IPS-20b (cell line): ENCODE data around the gene DENND1A.
"Not testable (repeated sequence)": the region's sequence is repeated elsewhere in the genome, so short reads cannot be mapped to it uniquely, and the experiment has no call there.

ENCODE experiments used
- H3K27ac ChIP-seq: one replicate; pipeline ENCODE4 v1.5.1; 2013; ENCODE audit warnings: low read length
- H3K27me3 ChIP-seq: 2 replicates; pipeline ENCODE4 v1.6.1; 2013; ENCODE audit warnings: mild to moderate bottlenecking, low read length, inconsistent platforms; ENCODE audit not compliant: insufficient read depth
- H3K36me3 ChIP-seq: 2 replicates; pipeline ENCODE4 v1.6.1; 2013; ENCODE audit warnings: low read depth, mild to moderate bottlenecking, inconsistent platforms, low read length, moderate library complexity; ENCODE audit not compliant: insufficient read depth
- H3K4me1 ChIP-seq: 2 replicates; pipeline ENCODE4 v1.6.1; 2013; ENCODE audit warnings: mild to moderate bottlenecking, control low read depth, inconsistent platforms, low read length, moderate library complexity; ENCODE audit not compliant: insufficient read depth
- H3K4me3 ChIP-seq: 2 replicates; pipeline ENCODE4 v1.5.1; 2013; ENCODE audit warnings: mild to moderate bottlenecking, low read length, inconsistent platforms
- H3K9ac ChIP-seq: 2 replicates; pipeline ENCODE4 v1.6.1; 2013; ENCODE audit warnings: low read depth, mild to moderate bottlenecking, inconsistent platforms, low read length, moderate library complexity
- H3K9me3 ChIP-seq: 2 replicates; pipeline ENCODE4 v1.6.1; 2013; ENCODE audit warnings: mild to moderate bottlenecking, low read depth, low read length, inconsistent platforms; ENCODE audit not compliant: insufficient read depth

Gene DENND1A

DNA sequence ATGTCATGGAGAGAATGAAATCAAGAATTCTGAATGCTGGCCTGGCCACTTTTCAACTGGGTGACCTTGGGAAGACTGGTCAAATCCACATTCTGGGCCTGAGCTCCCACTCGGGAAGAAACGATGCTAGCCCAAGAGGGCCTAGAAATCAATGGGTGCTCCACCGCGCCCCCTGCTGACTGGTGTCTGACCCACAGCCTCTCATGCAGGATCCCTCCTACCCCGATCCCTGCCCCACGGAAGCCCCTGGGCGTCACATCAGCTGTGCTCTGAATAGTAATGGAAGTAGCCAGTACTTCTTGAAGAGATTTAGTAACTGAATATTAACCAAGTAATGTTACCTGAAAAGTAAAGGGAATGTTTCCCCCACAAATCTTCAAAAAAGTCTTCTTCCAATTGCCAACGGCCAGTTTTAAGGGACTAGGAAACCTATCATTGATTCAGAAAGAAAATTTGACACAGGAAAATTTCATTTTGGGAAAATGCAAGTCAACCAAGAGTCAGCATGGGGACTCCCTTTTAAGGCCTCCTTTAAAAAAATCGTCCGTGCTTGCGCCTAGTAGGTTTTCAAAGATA is 530.0 kb downstream of the DENND1A start:
- no peak overlapping the region for H3K27ac ChIP-seq
- H3K9me3 ChIP-seq = no peaks in the 10 kb centered on the region
- no peaks in the 10 kb centered on the region for H3K27me3 ChIP-seq
- H3K36me3 ChIP-seq = no peaks in the 10 kb centered on the region
- no peaks in the 10 kb centered on the region for H3K4me1 ChIP-seq
- no peak overlapping the region for H3K9ac ChIP-seq
- H3K4me3 ChIP-seq = no peak overlapping the region

DNA sequence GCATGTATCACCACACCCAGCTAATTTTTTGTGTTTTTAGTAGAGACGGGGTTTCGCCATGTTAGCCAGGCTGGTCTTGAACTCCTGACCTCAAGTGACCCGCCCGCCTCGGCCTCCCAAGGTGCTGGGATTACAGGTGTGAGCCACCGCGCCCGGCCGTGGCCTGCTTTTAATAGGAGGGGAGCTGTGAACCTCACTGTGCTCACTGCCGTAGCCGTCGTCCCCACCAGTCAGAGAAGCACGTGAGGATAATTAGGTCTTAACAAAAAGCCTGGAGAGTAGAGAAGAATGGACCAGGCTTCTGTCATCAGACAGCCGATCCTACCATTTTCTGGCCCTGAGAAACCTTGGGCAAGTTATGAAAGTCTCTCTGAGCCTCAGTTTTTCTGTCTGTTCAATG is 531.0 kb downstream of the DENND1A start:
- not testable (repeated sequence) for H3K9ac ChIP-seq, H3K27ac ChIP-seq

DNA sequence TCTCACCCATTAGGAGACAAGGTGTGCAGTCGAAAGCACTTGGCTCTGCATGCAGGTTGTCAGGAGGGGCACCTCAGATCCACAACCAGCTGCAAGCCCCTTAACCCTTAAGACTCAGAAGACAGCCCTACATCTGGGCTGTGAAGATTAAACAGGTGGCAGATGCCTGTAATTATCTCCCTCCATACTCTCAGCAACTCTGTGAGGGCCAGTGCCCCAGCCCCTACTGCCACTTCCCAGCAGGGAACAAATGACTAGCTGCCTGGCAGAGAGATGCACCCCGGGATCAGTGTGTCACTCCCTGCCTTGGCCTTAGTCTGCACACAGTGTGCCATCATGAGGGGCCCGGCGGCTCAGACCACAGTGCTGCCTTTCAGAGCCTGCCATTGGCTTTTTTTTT is 532.0 kb downstream of the DENND1A start:
- H3K36me3 ChIP-seq = no peaks in the 10 kb centered on the region
- no peaks in the 10 kb centered on the region; the same call in 1 of the 2 replicates for H3K9me3 ChIP-seq
- no peaks in the 10 kb centered on the region for H3K27me3 ChIP-seq
- no peak overlapping the region for H3K4me3 ChIP-seq
- no peaks in the 10 kb centered on the region for H3K4me1 ChIP-seq
- H3K9ac ChIP-seq = no peak overlapping the region
- H3K27ac ChIP-seq = no peak overlapping the region

More for the DNA sequence above, 531.0 kb downstream of the DENND1A start:
- H3K9me3 ChIP-seq, H3K36me3 ChIP-seq, H3K4me3 ChIP-seq, H3K27me3 ChIP-seq, H3K4me1 ChIP-seq: not testable (repeated sequence)

DNA sequence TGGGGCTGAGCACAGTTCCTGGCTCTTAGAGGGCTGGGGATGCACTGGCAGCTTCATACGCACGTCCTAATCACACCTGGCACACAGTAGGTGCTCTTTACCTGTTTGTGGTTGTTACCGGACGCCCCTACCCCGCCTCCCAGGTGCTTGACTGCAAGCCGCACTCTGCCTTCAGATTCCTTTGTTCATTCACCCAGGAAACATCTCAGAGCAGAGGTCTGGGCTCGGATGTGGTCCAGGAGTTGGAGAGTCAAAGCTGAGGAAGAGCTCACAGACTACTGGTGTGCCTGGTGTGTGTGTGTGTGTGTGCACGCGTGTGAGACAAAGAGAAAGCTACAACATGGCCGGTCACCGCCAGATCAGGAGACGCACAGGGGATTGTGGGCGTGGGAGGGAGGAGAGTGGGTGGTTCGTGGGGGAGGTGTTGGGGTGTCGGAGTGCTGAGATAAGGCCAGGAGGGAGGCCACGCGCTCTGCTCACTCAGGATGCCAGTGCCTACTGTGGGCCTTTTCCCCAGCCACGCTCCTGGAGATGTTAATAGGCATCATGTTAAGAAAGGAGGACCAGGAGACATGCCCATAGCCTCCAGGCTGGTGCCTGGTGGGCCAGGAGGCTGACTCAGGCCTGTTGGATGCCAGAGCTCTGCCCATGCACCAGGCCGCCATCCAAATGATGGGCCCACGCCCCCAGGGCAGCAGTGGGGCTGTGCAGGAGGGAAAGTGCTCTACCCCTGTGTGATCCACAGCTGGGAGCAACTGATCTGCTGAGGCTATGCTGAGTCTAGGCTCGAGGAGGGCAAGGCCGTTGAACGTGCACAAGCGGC is 534.0 kb downstream of the DENND1A start:
- Histone ChIP-seq H3K4me3 (no peak overlapping the region), H3K4me1 (no peaks in the 10 kb centered on the region), H3K9me3 (no peaks in the 10 kb centered on the region; the same call in 1 of the 2 replicates), H3K9ac (no peak overlapping the region), H3K27ac (no peak overlapping the region), H3K27me3 (no peaks in the 10 kb centered on the region), H3K36me3 (no peaks in the 10 kb centered on the region)

DNA sequence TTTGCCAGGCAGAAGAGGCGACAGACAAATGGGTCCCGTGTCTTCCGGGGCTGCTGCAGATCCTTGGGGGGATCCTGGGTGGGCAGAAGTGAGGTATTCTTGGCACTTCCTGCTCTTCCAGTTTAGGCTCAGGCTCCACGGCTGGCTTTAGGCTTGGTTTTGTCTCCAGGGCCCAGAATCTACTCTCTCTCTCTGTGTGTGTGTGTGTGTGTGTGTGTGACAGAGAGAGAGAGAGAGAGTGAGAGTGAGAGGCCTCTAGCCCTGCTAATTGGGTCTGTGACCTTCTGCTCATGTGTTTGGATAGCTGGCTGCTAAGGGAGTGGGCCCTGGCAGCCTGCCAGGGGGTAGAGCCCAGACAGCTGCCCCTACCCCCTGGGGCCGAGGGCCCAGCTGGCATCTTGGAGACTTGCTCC is 534.6 kb downstream of the DENND1A start:
- H3K4me1 ChIP-seq = no peaks in the 10 kb centered on the region
- no peaks in the 10 kb centered on the region; the same call in 1 of the 2 replicates for H3K9me3 ChIP-seq
- H3K27ac ChIP-seq = no peak overlapping the region
- no peak overlapping the region for H3K4me3 ChIP-seq
- H3K36me3 ChIP-seq = no peaks in the 10 kb centered on the region
- H3K9ac ChIP-seq = no peak overlapping the region
- no peaks in the 10 kb centered on the region for H3K27me3 ChIP-seq

DNA sequence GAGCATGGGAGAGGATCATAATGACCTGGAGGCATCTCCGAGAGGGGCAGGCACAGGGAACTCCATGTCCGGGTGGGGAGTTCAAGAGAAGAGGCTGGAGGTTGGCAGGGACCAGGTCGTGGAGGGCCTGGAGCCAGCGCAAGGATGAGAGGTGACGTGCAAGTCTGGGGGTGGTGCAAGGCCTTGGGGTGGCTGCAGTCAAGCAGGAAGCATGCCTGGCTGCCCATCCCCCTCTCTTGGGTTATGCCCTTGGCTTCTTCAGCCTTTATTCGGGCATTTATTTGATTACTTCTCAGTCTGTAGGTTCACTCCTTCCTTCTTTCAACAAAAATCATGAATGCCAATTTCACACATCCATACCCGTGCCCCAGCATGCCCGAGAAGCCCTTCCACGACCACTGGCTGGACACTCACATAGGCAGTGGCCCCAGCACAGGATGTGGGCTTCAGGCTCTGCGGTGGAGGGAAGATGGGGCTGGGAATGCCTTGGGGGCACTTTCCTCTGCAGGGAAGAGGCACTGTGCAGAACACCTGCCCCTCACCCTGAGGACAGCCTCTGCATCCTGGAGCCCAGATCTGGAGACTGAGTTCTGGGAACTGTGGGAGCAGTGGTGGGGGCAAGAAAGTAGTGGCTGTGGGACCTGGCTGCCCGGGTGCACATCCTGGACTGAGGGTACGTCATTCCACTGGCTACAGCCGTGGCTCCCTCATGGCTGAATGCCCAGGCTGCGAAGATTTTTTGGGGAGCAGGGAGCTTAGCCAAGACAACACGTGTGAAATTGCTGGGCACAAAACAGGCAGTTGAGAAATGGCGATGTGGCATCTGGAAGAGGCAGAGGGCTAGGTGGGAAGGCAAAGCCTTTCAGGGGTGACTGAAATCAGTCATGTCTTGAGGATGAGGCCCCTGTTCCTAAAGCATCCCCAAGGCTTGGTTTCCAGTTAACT is 535.4 kb downstream of the DENND1A start:
- H3K27ac ChIP-seq = no peak overlapping the region
- H3K36me3 ChIP-seq = no peaks in the 10 kb centered on the region
- no peak overlapping the region for H3K9ac ChIP-seq
- no peaks in the 10 kb centered on the region; the same call in 1 of the 2 replicates for H3K9me3 ChIP-seq
- no peaks in the 10 kb centered on the region for H3K4me1 ChIP-seq
- H3K4me3 ChIP-seq = no peak overlapping the region
- H3K27me3 ChIP-seq = no peaks in the 10 kb centered on the region

DNA sequence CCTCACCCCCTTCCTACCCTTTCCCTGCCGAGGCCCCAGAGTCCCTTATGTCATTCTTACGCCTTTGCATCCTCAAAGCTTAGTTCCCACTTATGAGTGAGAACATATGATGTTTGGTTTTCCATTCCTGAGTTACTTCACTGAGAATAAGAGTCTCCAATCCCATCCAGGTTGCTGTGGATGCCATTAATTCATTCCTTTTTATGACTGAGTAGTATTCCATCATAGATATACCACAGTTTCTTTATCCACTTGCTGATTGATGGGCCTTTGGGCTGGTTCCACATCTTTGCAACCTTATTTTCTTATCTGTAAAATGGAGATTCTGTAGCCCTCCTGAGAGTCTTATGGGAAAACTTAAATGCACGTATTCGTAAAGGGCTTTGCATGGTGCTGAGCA is 537.1 kb downstream of the DENND1A start:
- no peak overlapping the region for H3K9ac ChIP-seq
- no peak overlapping the region for H3K27ac ChIP-seq
- H3K27me3 ChIP-seq = no peaks in the 10 kb centered on the region
- H3K36me3 ChIP-seq = no peaks in the 10 kb centered on the region
- H3K4me3 ChIP-seq = no peak overlapping the region
- no peaks in the 10 kb centered on the region for H3K4me1 ChIP-seq
- no peaks in the 10 kb centered on the region; the same call in 1 of the 2 replicates for H3K9me3 ChIP-seq

DNA sequence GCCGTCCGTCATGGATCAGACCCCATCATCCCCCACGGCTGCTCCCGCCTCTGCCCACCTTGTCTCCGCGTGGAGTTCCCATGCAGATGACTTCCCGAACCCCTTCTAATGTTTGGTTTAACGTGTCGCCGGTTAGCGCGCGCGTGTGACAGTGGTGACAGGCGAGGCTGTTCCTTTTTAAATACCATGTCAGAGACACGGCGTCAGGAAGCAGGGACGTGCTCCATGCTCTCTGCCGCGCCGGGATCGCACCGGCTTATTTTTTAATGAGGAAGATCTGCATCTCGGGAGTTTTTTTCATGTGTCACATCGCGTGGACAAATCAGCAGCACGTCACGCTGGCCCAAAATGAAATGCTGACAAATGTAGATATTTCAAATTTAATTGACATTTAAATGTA is 538.0 kb downstream of the DENND1A start:
- Histone ChIP-seq H3K27ac (no peak overlapping the region), H3K4me1 (no peaks in the 10 kb centered on the region), H3K27me3 (no peaks in the 10 kb centered on the region), H3K9me3 (no peaks in the 10 kb centered on the region; the same call in 1 of the 2 replicates), H3K4me3 (no peak overlapping the region), H3K9ac (no peak overlapping the region), H3K36me3 (no peaks in the 10 kb centered on the region)

DNA sequence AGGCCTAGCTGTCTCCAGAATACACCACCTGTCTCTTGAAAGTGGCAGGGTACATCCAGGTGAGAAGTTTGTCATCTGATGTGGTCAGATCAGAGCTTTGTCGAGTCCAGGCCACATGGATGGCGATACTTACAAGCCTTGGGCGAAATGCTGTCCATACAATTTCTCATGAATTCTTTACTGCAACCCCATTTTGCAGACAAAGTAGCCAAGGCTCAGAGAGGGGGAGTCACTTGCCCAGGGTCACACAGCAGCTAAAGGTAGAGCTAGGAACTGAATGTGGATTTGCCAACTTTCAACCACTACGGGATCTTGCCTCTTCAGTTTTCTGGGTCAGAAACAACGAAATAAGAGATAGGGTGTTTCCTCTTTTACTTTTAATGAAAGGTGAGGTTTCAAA is 538.7 kb downstream of the DENND1A start:
- Histone ChIP-seq H3K36me3 (no peaks in the 10 kb centered on the region), H3K27me3 (no peaks in the 10 kb centered on the region), H3K27ac (no peak overlapping the region), H3K9ac (no peak overlapping the region), H3K9me3 (no peaks in the 10 kb centered on the region; the same call in 1 of the 2 replicates), H3K4me3 (no peak overlapping the region), H3K4me1 (no peaks in the 10 kb centered on the region)

DNA sequence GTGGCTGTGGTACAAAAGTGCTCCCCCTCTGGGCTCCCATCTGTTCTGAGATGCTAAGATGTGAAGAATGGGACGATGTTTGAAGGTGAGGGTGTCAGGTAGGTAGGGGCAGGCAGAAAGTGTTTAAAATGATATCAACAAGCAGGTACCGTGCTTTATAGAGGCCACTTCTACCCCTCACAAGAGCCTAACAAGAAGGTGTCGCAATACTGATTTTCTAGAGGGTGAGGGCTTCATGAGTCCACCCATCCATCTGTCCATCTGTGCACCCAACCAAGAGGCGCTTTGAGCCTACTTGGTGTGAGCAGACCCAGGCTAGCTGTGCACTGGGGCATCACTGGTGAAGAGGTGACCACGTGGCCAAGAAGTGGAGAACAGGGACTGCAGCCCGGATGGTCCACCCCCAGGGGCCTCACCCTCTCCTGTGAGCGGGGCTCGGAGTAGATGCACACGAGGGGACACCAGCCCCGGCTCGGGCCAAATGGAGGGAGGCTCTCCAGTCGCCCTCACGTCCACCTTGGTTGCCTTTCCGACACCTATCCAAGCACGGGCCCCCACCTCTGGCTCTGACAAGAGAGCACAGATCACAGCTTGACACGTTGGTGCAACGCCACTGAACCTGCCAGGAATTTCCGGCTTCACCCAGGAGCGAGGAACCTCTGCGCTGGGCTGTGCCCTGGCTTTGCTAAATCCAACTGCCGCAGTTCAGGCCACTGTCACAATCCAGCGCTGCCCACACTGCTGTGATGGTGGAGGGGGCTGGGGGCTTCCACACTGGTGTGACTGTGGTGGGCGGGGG is 539.4 kb downstream of the DENND1A start:
- H3K27me3 ChIP-seq = no peaks in the 10 kb centered on the region
- no peaks in the 10 kb centered on the region for H3K4me1 ChIP-seq
- no peak overlapping the region for H3K4me3 ChIP-seq
- no peak overlapping the region for H3K27ac ChIP-seq
- H3K36me3 ChIP-seq = no peaks in the 10 kb centered on the region
- no peak overlapping the region for H3K9ac ChIP-seq
- no peaks in the 10 kb centered on the region; the same call in 1 of the 2 replicates for H3K9me3 ChIP-seq

DNA sequence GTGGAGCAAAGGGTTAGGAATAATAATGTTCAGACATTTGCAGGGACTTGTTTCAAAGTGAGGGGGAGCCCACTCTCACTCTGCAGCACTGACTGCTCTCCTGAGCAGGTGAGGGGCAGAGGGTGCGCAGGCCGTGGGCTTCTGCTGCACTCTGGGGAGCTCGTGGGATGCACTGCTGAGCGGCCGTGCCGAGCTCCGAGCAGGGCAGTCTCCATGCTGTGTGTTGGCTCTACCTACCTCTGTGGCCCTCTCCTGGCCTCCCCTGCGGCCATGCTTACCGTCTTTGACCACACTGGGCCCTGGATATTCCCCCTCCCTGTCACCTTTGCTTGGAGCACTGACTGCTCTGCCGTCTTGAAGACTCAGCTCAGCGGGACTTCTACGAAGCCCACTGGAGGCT is 540.2 kb downstream of the DENND1A start:
- no peak overlapping the region for H3K4me3 ChIP-seq
- H3K4me1 ChIP-seq = no peaks in the 10 kb centered on the region
- H3K27ac ChIP-seq = no peak overlapping the region
- no peaks in the 10 kb centered on the region for H3K36me3 ChIP-seq
- no peaks in the 10 kb centered on the region for H3K27me3 ChIP-seq
- H3K9ac ChIP-seq = no peak overlapping the region
- H3K9me3 ChIP-seq = no peaks in the 10 kb centered on the region; the same call in 1 of the 2 replicates
